Thyroid gland (tissue), 4 donors: ENCODE results near the gene WIPF2. TPM values are rescaled to one million over a fixed set of nuclear protein-coding genes. Genes with fewer than 3 reads are reported as not detected.

ENCODE experiments used
- DNase-seq, 2 donors: peaks; one replicate each; pipeline ENCODE4 v3.0.0-alpha.2; 2019
- H3K27ac ChIP-seq, 3 donors: fragments of 200-600 bp; sonication (generic); 1 replicate in 2 of 3; 2 replicates in 1 of 3; pipeline ENCODE4 v1.5.1; 2016 to 2019; ENCODE audit warnings: mild to moderate bottlenecking in 1 of 3, moderate library complexity in 1 of 3
- H3K27me3 ChIP-seq: fragments of 200-600 bp; sonication (generic); one replicate; pipeline ENCODE4 v1.5.1; 2019
- H3K36me3 ChIP-seq, 2 donors: fragments of 200-600 bp; sonication (generic); one replicate each; pipeline ENCODE4 v1.5.1; 2016 to 2019
- H3K4me1 ChIP-seq, 2 donors: fragments of 200-600 bp; sonication (generic); one replicate each; pipeline ENCODE4 v1.5.1; 2017 to 2019
- H3K4me3 ChIP-seq, 3 donors: fragments of 200-600 bp; sonication (generic); replicated peaks in 1 of 3; 1 replicate in 2 of 3; 2 replicates in 1 of 3; pipeline ENCODE4 v1.5.1; 2016; ENCODE audit warnings: mild to moderate bottlenecking in 1 of 3
- H3K9me3 ChIP-seq: fragments of 200-600 bp; sonication (generic); one replicate; pipeline ENCODE4 v1.5.1; 2017
- POLR2A ChIP-seq, 2 donors: fragments of 450-650 bp; IDR thresholded peaks; one replicate each; pipeline ENCODE4 v1.6.1; 2017; ENCODE audit warnings: antibody characterized with exemption in 2 of 2, mild to moderate bottlenecking in 2 of 2, moderate library complexity in 1 of 2
- WGBS, 2 donors: methylation state at CpG; one replicate each; pipeline ENCODE4 v1.1.5; 2017; 5-methylcytosine and 5-hydroxymethylcytosine counted together
- intact Hi-C: fragments of 100-400 bp; cut with DNase I; formaldehyde crosslinking; loops from one replicate; pipeline ENCODE4 v1.15.1; 2023
- total RNA-seq, 4 donors: library from RNA; depleted of rRNA; stranded (reverse); fragments of >200 nt; gene quantifications; one replicate each; pipeline ENCODE4 v1.2.3, GENCODE V29; 2016
- TF ChIP-seq, protein P1 (sequence below), 6 experiments: fragments of 200-600 bp in 3 of 6; fragments of 450-650 bp in 3 of 6; sonication (generic) in 3 of 6; IDR thresholded peaks; one replicate each; pipeline ENCODE4 v1.5.1; 2016 to 2019; ENCODE audit warnings: antibody characterized with exemption in 6 of 6, mild to moderate bottlenecking in 2 of 6, inconsistent platforms in 1 of 6, moderate library complexity in 1 of 6

Gene WIPF2
- total RNA-seq, 4 donors from 2014 or later: 13.2 to 14.6 (median 14.5) TPM

DNA sequence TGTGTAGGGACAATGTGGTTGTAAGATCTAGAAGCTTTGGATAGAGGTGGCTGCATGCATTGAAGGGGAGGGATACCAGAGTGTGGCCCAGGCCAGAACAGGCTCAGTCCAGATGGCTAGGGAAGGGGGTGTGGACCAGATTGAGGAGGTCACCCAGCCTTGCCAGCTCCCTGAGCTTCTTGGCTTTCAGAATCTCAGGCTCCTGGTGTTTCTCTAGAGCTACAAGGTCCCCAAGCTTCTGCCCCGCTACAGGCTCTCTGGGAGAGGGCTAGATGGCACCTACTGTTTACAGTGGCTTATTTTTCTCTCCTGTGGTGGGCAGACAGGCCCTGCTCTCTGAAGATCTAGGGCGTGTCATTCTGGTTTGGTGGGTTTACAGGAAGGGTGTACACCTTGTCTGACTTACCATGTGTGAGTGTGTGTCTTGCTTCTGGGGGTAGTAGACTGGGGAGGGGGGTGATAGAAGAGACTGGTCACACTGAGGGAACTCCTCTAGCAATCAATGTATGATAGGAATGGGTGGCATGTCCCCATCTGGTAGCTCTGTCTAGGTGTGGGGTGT, 90.9 kb downstream of the WIPF2 start:
- no peak for TF ChIP-seq POLR2A (IDR thresholded peaks at IDR 0.05)
- TF ChIP-seq, protein P1, sequence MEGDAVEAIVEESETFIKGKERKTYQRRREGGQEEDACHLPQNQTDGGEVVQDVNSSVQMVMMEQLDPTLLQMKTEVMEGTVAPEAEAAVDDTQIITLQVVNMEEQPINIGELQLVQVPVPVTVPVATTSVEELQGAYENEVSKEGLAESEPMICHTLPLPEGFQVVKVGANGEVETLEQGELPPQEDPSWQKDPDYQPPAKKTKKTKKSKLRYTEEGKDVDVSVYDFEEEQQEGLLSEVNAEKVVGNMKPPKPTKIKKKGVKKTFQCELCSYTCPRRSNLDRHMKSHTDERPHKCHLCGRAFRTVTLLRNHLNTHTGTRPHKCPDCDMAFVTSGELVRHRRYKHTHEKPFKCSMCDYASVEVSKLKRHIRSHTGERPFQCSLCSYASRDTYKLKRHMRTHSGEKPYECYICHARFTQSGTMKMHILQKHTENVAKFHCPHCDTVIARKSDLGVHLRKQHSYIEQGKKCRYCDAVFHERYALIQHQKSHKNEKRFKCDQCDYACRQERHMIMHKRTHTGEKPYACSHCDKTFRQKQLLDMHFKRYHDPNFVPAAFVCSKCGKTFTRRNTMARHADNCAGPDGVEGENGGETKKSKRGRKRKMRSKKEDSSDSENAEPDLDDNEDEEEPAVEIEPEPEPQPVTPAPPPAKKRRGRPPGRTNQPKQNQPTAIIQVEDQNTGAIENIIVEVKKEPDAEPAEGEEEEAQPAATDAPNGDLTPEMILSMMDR (IDR thresholded peaks at IDR 0.05): no peak
- peak in 1 of 2 donors; percentile 46 for DNase-seq

DNA sequence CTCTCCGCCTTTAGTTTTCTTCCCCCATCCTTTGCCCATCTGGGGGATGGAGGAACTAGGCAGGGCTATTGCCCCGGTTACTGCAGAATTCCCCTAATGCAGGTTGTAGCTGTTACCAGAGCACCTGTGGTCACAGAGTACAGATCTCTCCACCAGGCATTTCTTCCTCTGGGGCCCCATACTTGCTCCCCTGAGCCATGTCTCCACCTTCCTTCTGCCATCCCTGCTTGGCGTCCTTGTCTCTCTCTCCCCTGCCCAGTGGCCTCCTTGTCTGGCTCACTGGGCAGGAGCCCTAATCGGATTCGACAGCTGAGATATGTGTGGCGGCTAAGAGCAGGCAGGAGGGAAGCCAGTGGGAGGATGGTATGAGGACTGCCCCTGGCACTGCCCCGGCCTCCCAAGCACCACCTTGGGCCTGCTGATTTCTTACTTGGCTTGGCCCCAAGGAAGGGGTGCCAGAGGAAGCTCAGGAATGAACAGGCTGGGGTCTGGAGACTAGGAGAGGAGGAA, 91.8 kb downstream of the WIPF2 start:
- peak; percentile 78 to 79 for DNase-seq
- H3K36me3 ChIP-seq: no peaks in the 10 kb centered on the region
- no peaks in the 10 kb centered on the region for H3K9me3 ChIP-seq
- TF ChIP-seq, protein P1 (IDR thresholded peaks at IDR 0.05): no peak
- no peak for TF ChIP-seq POLR2A (IDR thresholded peaks at IDR 0.05)
- H3K4me3 ChIP-seq: no peak overlapping the region
- H3K27me3 ChIP-seq: no peaks in the 10 kb centered on the region
- peaks cover 68 to 97% of the 10 kb centered on the region in 2 donors for H3K4me1 ChIP-seq
- H3K27ac ChIP-seq: peak overlapping the region; percentile 82 to 96 (median 88)
- intact Hi-C loops: no loop called here
- WGBS, 2 donors: 44 to 52% methylated on average over 7 of the region's 7 CpGs

More for the DNA sequence above, 90.9 kb downstream of the WIPF2 start:
- 68 to 70% methylated on average over 2 of the region's 2 CpGs for WGBS, 2 donors
- H3K9me3 ChIP-seq: no peaks in the 10 kb centered on the region
- no peak overlapping the region for H3K4me3 ChIP-seq
- H3K4me1 ChIP-seq: peaks cover 62 to 89% of the 10 kb centered on the region in 2 donors
- intact Hi-C loops: loop anchor here (10.0 kb wide), 1 partner anchor 105 kb away; the partner anchor contains the start of gene TOP2A
- no peaks in the 10 kb centered on the region for H3K36me3 ChIP-seq
- no peaks in the 10 kb centered on the region for H3K27me3 ChIP-seq
- H3K27ac ChIP-seq: peak overlapping the region; percentile 82 to 96 (median 88)

DNA sequence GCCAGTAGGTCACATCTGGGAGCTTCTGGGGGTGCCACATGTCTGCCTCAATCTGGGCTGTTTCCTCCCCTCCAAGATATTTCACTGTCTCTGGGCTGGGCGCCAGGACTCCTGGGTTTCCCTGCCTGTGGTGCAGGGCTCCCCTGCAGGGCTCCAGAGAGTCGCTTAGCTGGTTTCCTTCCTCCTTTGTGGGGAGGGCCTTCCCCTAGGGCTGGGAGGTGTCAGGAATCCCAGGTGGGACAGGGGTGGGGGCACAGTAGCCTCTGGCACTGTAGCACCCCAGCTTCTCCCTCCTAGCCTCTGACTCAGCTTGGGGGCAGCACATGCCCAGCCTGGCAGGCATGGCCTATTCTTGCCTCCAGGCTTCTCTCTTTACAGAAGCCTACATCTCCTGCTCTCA, 92.5 kb downstream of the WIPF2 start:
- Histone ChIP-seq H3K36me3 (no peaks in the 10 kb centered on the region), H3K27me3 (no peaks in the 10 kb centered on the region), H3K9me3 (no peaks in the 10 kb centered on the region), H3K4me3 (no peak overlapping the region), H3K27ac (peak overlapping the region; percentile 82 to 96 (median 88)), H3K4me1 (peaks cover 72 to 100% of the 10 kb centered on the region in 2 donors)
- TF ChIP-seq POLR2A (IDR thresholded peaks at IDR 0.05): no peak
- TF ChIP-seq, protein P1 (IDR thresholded peaks at IDR 0.05): no peak
- 17 to 38% methylated on average over 1 to 2 of the region's 2 CpGs for WGBS, 2 donors
- peak; percentile 68 to 82 for DNase-seq
- intact Hi-C loops: no loop called here

DNA sequence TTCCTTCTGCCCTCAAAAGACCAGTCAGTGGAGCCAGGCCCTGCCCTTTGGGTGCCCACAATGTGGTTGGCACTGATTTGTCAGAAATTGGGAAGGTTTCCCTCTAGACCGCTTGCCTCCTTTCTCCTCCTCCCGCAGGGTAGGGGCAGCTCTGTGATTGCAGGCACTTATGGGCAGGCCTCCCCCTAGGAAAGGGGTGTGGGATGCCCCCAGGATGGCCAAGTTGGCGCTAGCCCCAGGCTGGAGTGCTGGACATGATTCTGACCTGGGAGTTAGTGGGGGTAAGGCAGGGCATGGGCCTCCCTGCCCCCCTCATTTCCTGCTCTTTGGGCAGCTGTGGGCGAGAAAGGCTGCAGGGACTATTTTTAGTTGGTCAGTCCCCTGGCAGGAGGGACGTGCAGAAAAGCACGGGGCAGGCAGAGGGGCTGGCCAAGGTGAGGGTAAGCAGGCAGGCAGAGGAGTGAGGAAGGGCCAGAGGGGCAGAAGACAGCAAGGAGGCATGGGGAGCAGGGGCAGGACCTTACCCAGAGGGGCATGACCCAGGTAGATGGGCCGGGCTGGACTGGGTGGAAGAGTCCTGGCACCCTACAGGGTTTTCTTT, 93.1 kb downstream of the WIPF2 start:
- H3K27me3 ChIP-seq: no peaks in the 10 kb centered on the region
- no peaks in the 10 kb centered on the region for H3K36me3 ChIP-seq
- H3K4me1 ChIP-seq: peaks cover 76 to 100% of the 10 kb centered on the region in 2 donors
- H3K4me3 ChIP-seq: no peak overlapping the region
- intact Hi-C loops: loop anchor here (2.0 kb wide), 1 partner anchor 33 kb away; no protein-coding TSS in a partner anchor
- WGBS, 2 donors: 22 to 30% methylated on average over 4 to 7 of the region's 7 CpGs
- peak in 1 of 2 donors; percentile 4 for TF ChIP-seq POLR2A (IDR thresholded peaks at IDR 0.05)
- TF ChIP-seq, protein P1 (IDR thresholded peaks at IDR 0.05): no peak
- H3K27ac ChIP-seq: peak overlapping the region; percentile 82 to 96 (median 88)
- DNase-seq: peak; percentile 67 to 80
- no peaks in the 10 kb centered on the region for H3K9me3 ChIP-seq
